Measurements from ENCODE around the gene COG5.

DNA sequence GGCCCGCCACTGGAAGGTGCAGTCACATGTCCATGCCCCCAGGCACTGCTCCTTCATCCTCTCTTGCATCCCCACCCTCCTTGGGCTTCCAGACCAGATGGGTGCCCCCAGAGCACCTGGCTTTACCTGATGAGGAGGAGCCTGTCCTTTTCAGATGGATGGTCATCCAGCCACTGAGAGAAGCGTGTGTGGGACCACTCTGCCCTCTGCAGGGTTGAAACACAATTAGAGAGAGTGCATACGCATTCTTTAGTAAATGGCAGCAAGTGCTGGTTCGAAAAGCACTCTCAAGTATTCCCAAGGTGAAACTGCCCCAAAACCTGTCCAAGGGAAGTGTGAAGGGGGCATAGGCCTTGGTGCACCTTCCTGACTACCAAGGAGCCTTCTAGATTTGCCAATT, 353.3 kb downstream of the COG5 start:
- TF ChIP-seq, protein P1, sequence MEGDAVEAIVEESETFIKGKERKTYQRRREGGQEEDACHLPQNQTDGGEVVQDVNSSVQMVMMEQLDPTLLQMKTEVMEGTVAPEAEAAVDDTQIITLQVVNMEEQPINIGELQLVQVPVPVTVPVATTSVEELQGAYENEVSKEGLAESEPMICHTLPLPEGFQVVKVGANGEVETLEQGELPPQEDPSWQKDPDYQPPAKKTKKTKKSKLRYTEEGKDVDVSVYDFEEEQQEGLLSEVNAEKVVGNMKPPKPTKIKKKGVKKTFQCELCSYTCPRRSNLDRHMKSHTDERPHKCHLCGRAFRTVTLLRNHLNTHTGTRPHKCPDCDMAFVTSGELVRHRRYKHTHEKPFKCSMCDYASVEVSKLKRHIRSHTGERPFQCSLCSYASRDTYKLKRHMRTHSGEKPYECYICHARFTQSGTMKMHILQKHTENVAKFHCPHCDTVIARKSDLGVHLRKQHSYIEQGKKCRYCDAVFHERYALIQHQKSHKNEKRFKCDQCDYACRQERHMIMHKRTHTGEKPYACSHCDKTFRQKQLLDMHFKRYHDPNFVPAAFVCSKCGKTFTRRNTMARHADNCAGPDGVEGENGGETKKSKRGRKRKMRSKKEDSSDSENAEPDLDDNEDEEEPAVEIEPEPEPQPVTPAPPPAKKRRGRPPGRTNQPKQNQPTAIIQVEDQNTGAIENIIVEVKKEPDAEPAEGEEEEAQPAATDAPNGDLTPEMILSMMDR (conservative IDR thresholded peaks at IDR 0.05; ENCODE audit: low read length) = no peak
- no peak for TF ChIP-seq EZH2phosphoT487 (IDR thresholded peaks at IDR 0.05; ENCODE audit: borderline replicate concordance, low read depth, low read length)

All from OCI-LY7 (cell line).